Measurements from ENCODE around the gene PTRH2.
"Not testable (repeated sequence)": the region's sequence is repeated elsewhere in the genome, so short reads cannot be mapped to it uniquely, and the experiment has no call there.

Gene PTRH2

GRCh38 chr17:59707149-59707970, at the start of gene PTRH2, which contains the start of gene VMP1:
Gene PTRH2, minus strand, starts transcription at chr17:59707430. Its CDS starts 9,452 bp downstream, at chr17:59697978.
Gene VMP1, plus strand, starts transcription at chr17:59707654. Its CDS starts 23,793 bp downstream, at chr17:59731447.
- DNase-seq: peak; percentile 88

- no peak for DNase-seq
Measured at GRCh38 chr17:59756236-59756818, 49.1 kb upstream of the PTRH2 start.

- DNase-seq: not testable (repeated sequence)
Measured at GRCh38 chr17:59755069-59755468, 47.8 kb upstream of the PTRH2 start.

- no peak for DNase-seq
Measured at GRCh38 chr17:59754552-59754951, 47.3 kb upstream of the PTRH2 start.

GRCh38 chr17:59753522-59754467, 46.6 kb upstream of the PTRH2 start:
- DNase-seq: no peak

GRCh38 chr17:59752922-59753321, 45.7 kb upstream of the PTRH2 start:
- DNase-seq: no peak

GRCh38 chr17:59752446-59752845, 45.2 kb upstream of the PTRH2 start:
- no peak for DNase-seq

- DNase-seq: no peak
Measured at GRCh38 chr17:59751955-59752413, 44.8 kb upstream of the PTRH2 start.

GRCh38 chr17:59748591-59748990, 41.4 kb upstream of the PTRH2 start:
- no peak for DNase-seq

- DNase-seq: no peak
Measured at GRCh38 chr17:59746849-59747445, 39.7 kb upstream of the PTRH2 start.

- no peak for DNase-seq
Measured at GRCh38 chr17:59745040-59745439, 37.8 kb upstream of the PTRH2 start.

- DNase-seq: no peak
Measured at GRCh38 chr17:59743842-59744241, 36.6 kb upstream of the PTRH2 start.

- no peak for DNase-seq
Measured at GRCh38 chr17:59737324-59737723, 30.1 kb upstream of the PTRH2 start.

- no peak for DNase-seq
Measured at GRCh38 chr17:59734226-59734625, 27.0 kb upstream of the PTRH2 start.

- DNase-seq: no peak
Measured at GRCh38 chr17:59733697-59734096, 26.5 kb upstream of the PTRH2 start.

GRCh38 chr17:59730268-59730834, 23.1 kb upstream of the PTRH2 start:
- no peak for DNase-seq

GRCh38 chr17:59727817-59728533, 20.7 kb upstream of the PTRH2 start:
- DNase-seq: no peak

GRCh38 chr17:59725691-59726090, 18.5 kb upstream of the PTRH2 start:
- no peak for DNase-seq

GRCh38 chr17:59723607-59724006, 16.4 kb upstream of the PTRH2 start:
- no peak for DNase-seq

GRCh38 chr17:59723041-59723440, 15.8 kb upstream of the PTRH2 start:
- no peak for DNase-seq

- no peak for DNase-seq
Measured at GRCh38 chr17:59722623-59723022, 15.4 kb upstream of the PTRH2 start.

GRCh38 chr17:59719526-59719925, 12.3 kb upstream of the PTRH2 start:
- no peak for DNase-seq
